HepG2 (cell line): ENCODE results near the gene LUZP2. TPM values are rescaled to one million over a fixed set of nuclear protein-coding genes. Genes with fewer than 3 reads are reported as not detected.

Source experiments
- ATAC-seq: fragments of 200-7000 bp; cut with Tn5 transposase; 3 replicates; pipeline ENCODE4 v1.9.1; 2020; ENCODE audit warnings: mild to moderate bottlenecking, moderate library complexity
- BruUV-seq: library from RNA; stranded (reverse); fragments of 400-500 nt; replicated peaks from 2 replicates; lab custom pipeline; 2021; lab: Mats Ljungman, UMichigan
- CTCF ChIA-PET: fragments of 300-600 bp; formaldehyde crosslinking; extraction: SDS; loops from one replicate; lab custom pipeline; 2021; ENCODE audit warnings: low total read pairs, inconsistent platforms, low intra/inter-chr PET ratio; lab: Yijun Ruan, JAX
- POLR2A ChIA-PET: fragments of 350-600 bp; sonication (Branson Sonifier 250); formaldehyde crosslinking; loops from one replicate; lab custom pipeline; 2020; ENCODE audit warnings: antibody characterized with exemption, inconsistent platforms; lab: Yijun Ruan, JAX
- DNase-seq: peaks from one replicate; pipeline ENCODE4 v3.0.0-alpha.2; 2015; ENCODE audit warnings: low spot score
- FAIRE-seq: peaks from 3 replicates; lab custom pipeline; 2011; peaks lifted over from hg19 to GRCh38; lab: Jason Lieb, UNC
- H2AFZ ChIP-seq: one replicate; pipeline ENCODE4 v1.6.1; 2011; ENCODE audit warnings: low read length, inconsistent platforms
- H3K27ac ChIP-seq: fragments of 300-600 bp; 3 replicates; pipeline ENCODE4 v1.8.0; 2011; ENCODE audit warnings: mixed run types, mild to moderate bottlenecking, mixed read lengths, low read length, inconsistent platforms; ENCODE audit not compliant: insufficient read depth; ENCODE audit errors: extremely low read length
- H3K27me3 ChIP-seq, 2 experiments: fragments of 200-600 bp in 1 of 2; 2 replicates in 1 of 2; 3 replicates in 1 of 2; pipeline versions ENCODE4 v1.6.0 to v1.8.0; 2011; ENCODE audit warnings: low read length in 2 of 2, mild to moderate bottlenecking in 2 of 2, moderate library complexity in 2 of 2, inconsistent platforms in 1 of 2; ENCODE audit not compliant: insufficient read depth in 2 of 2, control insufficient read depth in 1 of 2
- H3K36me3 ChIP-seq, 2 experiments: fragments of 200-600 bp in 1 of 2; replicated peaks in 1 of 2; 2 replicates in 1 of 2; 3 replicates in 1 of 2; pipeline versions ENCODE4 v1.5.1 to v1.8.0; 2011; ENCODE audit warnings: low read length in 2 of 2, inconsistent platforms in 1 of 2; ENCODE audit not compliant: insufficient read depth in 2 of 2, control insufficient read depth in 1 of 2
- H3K4me1 ChIP-seq: 2 replicates; pipeline ENCODE4 v1.5.1; 2012; ENCODE audit warnings: low read length, inconsistent platforms; ENCODE audit not compliant: insufficient read depth
- H3K4me2 ChIP-seq: 2 replicates; pipeline ENCODE4 v1.6.0; 2011; ENCODE audit warnings: low read depth, low read length, inconsistent platforms
- H3K4me3 ChIP-seq, 3 experiments: fragments of 200-600 bp in 1 of 3; sonication (generic), shearing (Covaris generic) in 1 of 3; replicated peaks in 1 of 3; 2 replicates each; pipeline ENCODE4 v1.5.1; 2011 to 2016; ENCODE audit warnings: low read length in 3 of 3, inconsistent platforms in 2 of 3, low read depth in 2 of 3, mild to moderate bottlenecking in 2 of 3, control low read depth in 1 of 3, mixed read lengths in 1 of 3; ENCODE audit not compliant: insufficient read depth in 1 of 3
- H3K79me2 ChIP-seq: one replicate; pipeline ENCODE4 v1.6.1; 2011; ENCODE audit warnings: low read length, inconsistent platforms; ENCODE audit not compliant: insufficient read depth
- H3K9ac ChIP-seq: 2 replicates; pipeline ENCODE4 v1.6.0; 2011; ENCODE audit warnings: mild to moderate bottlenecking, low read depth, low read length, inconsistent platforms; ENCODE audit not compliant: insufficient read depth
- H3K9me3 ChIP-seq: 2 replicates; pipeline ENCODE4 v1.5.1; 2012; ENCODE audit warnings: mild to moderate bottlenecking, low read length
- H4K20me1 ChIP-seq: 2 replicates; pipeline ENCODE4 v1.6.0; 2011; ENCODE audit warnings: inconsistent platforms, mild to moderate bottlenecking, low read length, moderate library complexity; ENCODE audit not compliant: insufficient read depth
- CHCHD3 ChIP-seq: sonication (generic); formaldehyde crosslinking; IDR thresholded peaks from 2 replicates; pipeline ENCODE4 v1.8.0; 2022; ENCODE audit warnings: mild to moderate bottlenecking, missing genetic modification reagents, moderate library complexity
- HBP1 ChIP-seq: IDR thresholded peaks from 2 replicates; pipeline ENCODE4 v1.6.1; 2016; ENCODE audit warnings: low read depth, control low read depth
- HHEX ChIP-seq: IDR thresholded peaks from 2 replicates; pipeline ENCODE4 v1.6.1; 2016; ENCODE audit warnings: control low read depth
- ZNF17 ChIP-seq: sonication (generic); formaldehyde crosslinking; IDR thresholded peaks from 2 replicates; pipeline ENCODE4 v1.5.0; 2020; ENCODE audit warnings: mild to moderate bottlenecking, missing genetic modification reagents
- ZNF317 ChIP-seq: sonication (generic); formaldehyde crosslinking; IDR thresholded peaks from 2 replicates; pipeline ENCODE4 v1.5.0; 2020; ENCODE audit warnings: mild to moderate bottlenecking, missing genetic modification reagents
- ZNF557 ChIP-seq: sonication (generic); formaldehyde crosslinking; IDR thresholded peaks from 2 replicates; pipeline ENCODE4 v1.4.0; 2020; ENCODE audit warnings: missing genetic modification reagents
- ZNF558 ChIP-seq: sonication (generic); formaldehyde crosslinking; IDR thresholded peaks from 2 replicates; pipeline ENCODE4 v1.9.0; 2022; ENCODE audit warnings: mild to moderate bottlenecking, missing genetic modification reagents, borderline replicate concordance
- ZNF607 ChIP-seq: sonication (generic); formaldehyde crosslinking; IDR thresholded peaks from 2 replicates; pipeline ENCODE4 v1.5.1; 2020; ENCODE audit warnings: missing genetic modification reagents, mild to moderate bottlenecking, borderline replicate concordance
- ZSCAN20 ChIP-seq: sonication (generic); formaldehyde crosslinking; IDR thresholded peaks from 2 replicates; pipeline ENCODE4 v1.4.0; 2020; ENCODE audit warnings: missing genetic modification reagents, mild to moderate bottlenecking, borderline replicate concordance
- WGBS: methylation state at CpG from one replicate; pipeline ENCODE4 v1.1.6; 2017; ENCODE audit warnings: low lambda C conversion rate; 5-methylcytosine and 5-hydroxymethylcytosine counted together
- in situ Hi-C: cut with HindIII; loops from 2 replicates; pipeline ENCODE4 v1.10.0; 2017; ENCODE audit warnings: low pct_unique_long_range_greater_than_20kb; ENCODE audit not compliant: extremely low pct_ligation_motif_present
- intact Hi-C: fragments of 100-400 bp; cut with micrococcal nuclease; formaldehyde crosslinking; loops from one replicate; pipeline ENCODE4 v1.10.0; 2022; ENCODE audit not compliant: unreplicated experiment
- polyA plus RNA-seq, 8 experiments: library from polyadenylated mRNA; depleted of rRNA in 3 of 8; stranded (reverse) in 7 of 8; unstranded in 1 of 8; fragments of >200 nt; fragmentation: Illumina TruSeq in 4 of 8; extraction: Trizol in 4 of 8; gene quantifications; 2 replicates each; pipeline versions ENCODE4 v1.2.1 to v1.2.3, GENCODE V29; 2011 to 2016; ENCODE audit warnings: low read depth in 4 of 8, missing spikeins in 1 of 8, mixed read lengths in 1 of 8; ENCODE audit not compliant: insufficient read depth in 1 of 8
- total RNA-seq, 5 experiments: library from RNA; depleted of rRNA; stranded (reverse); fragments of >200 nt; fragmentation: Illumina TruSeq; extraction: Trizol; gene quantifications; 2 replicates each; pipeline ENCODE4 v1.2.3, GENCODE V29; 2016; ENCODE audit warnings: low read depth in 1 of 5
- TF ChIP-seq, protein P1 (sequence below): sonication (generic); formaldehyde crosslinking; IDR thresholded peaks from 2 replicates; pipeline ENCODE4 v1.5.0; 2020; ENCODE audit warnings: mild to moderate bottlenecking, low read depth, missing genetic modification reagents, borderline replicate concordance
- TF ChIP-seq, protein P2 (sequence below): sonication (generic); formaldehyde crosslinking; IDR thresholded peaks from 2 replicates; pipeline ENCODE4 v1.5.1; 2020; ENCODE audit warnings: mild to moderate bottlenecking, missing genetic modification reagents, borderline replicate concordance

Gene LUZP2
- total and polyA plus RNA-seq, 2 of the 13 experiments (the other 11 are each of a cell fraction or from before 2014, with no cell fraction given): not detected

DNA sequence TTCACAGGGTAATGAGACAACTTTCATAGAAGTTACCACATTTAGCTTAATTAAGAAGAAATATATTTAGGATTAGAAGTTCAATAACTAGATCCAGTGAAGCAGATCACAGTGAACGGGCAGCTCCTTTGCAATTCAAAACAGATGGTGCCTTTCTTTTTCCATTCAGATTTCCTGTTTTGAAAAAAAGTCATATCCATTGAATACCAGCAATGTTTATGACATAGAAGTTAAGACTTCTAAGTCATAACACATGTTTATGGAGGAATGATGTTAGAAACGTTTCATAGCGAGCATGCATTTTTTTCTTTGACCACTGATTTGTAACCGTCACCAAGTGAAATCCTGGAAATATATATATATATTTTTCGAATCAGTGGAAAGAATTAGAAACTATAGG is 24.7 kb downstream of the LUZP2 start:
- no peak for DNase-seq
- intact Hi-C loops: no loop called here
- ATAC-seq: no peak
- TF ChIP-seq ZNF607 (no peak), HBP1 (CRISPR knock-in tag) (no peak), ZSCAN20 (CRISPR knock-in tag) (no peak), ZNF558 (CRISPR knock-in tag) (no peak), ZNF17 (CRISPR knock-in tag) (no peak), HHEX (CRISPR knock-in tag) (no peak), ZNF317 (no peak), CHCHD3 (CRISPR knock-in tag) (no peak), ZNF557 (no peak)
- TF ChIP-seq, protein P1, sequence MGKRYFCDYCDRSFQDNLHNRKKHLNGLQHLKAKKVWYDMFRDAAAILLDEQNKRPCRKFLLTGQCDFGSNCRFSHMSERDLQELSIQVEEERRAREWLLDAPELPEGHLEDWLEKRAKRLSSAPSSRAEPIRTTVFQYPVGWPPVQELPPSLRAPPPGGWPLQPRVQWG (CRISPR knock-in tag): no peak
- TF ChIP-seq, protein P2, sequence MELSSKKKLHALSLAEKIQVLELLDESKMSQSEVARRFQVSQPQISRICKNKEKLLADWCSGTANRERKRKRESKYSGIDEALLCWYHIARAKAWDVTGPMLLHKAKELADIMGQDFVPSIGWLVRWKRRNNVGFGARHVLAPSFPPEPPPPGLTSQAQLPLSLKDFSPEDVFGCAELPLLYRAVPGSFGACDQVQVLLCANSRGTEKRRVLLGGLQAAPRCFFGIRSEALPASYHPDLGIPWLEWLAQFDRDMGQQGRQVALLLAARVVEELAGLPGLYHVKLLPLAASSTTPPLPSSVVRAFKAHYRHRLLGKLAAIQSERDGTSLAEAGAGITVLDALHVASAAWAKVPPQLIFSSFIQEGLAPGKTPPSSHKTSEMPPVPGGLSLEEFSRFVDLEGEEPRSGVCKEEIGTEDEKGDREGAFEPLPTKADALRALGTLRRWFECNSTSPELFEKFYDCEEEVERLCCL: no peak
- no peak overlapping the region for H3K9ac ChIP-seq
- H3K27ac ChIP-seq: no peak overlapping the region
- H4K20me1 ChIP-seq: no peaks in the 10 kb centered on the region
- H3K4me3 ChIP-seq: no peak overlapping the region
- H3K4me1 ChIP-seq: no peaks in the 10 kb centered on the region
- no peak for FAIRE-seq
- H3K36me3 ChIP-seq: no peaks in the 10 kb centered on the region
- BruUV-seq: no TSS peak
- WGBS: 23% methylated on average over 5 of the region's 5 CpGs
- no peak overlapping the region for H2AFZ ChIP-seq
- H3K79me2 ChIP-seq: no peaks in the 10 kb centered on the region
- ChIA-PET POLR2A (no interaction called here), CTCF (no interaction called here)
- H3K4me2 ChIP-seq: no peak overlapping the region
- no peaks in the 10 kb centered on the region for H3K27me3 ChIP-seq
- no peaks in the 10 kb centered on the region for H3K9me3 ChIP-seq
- in situ Hi-C loops: no loop called here
